GM12874 (cell line): ENCODE data around the gene B4GALT4.

Experiments used
- CTCF ChIP-seq: IDR thresholded peaks from 2 replicates; pipeline ENCODE4 v1.5.1; 2011; ENCODE audit warnings: low read depth, mild to moderate bottlenecking, control low read depth, low read length, moderate library complexity; ENCODE audit not compliant: insufficient read depth

B4GALT4 gene

GRCh38 chr3:119230745-119231144 is 9.9 kb downstream of the B4GALT4 start:
- no peak for TF ChIP-seq CTCF

GRCh38 chr3:119230071-119230470 is 10.6 kb downstream of the B4GALT4 start:
- TF ChIP-seq CTCF: no peak

- TF ChIP-seq CTCF: no peak
Measured at GRCh38 chr3:119229190-119229589, 11.5 kb downstream of the B4GALT4 start.

- TF ChIP-seq CTCF: no peak
Measured at GRCh38 chr3:119228373-119229145, 12.1 kb downstream of the B4GALT4 start.

- no peak for TF ChIP-seq CTCF
Measured at GRCh38 chr3:119227070-119227850, 13.4 kb downstream of the B4GALT4 start.

- no peak for TF ChIP-seq CTCF
Measured at GRCh38 chr3:119225121-119225520, 15.6 kb downstream of the B4GALT4 start.

GRCh38 chr3:119223511-119223910 is 17.2 kb downstream of the B4GALT4 start:
- TF ChIP-seq CTCF: no peak
